H9 (cell line): ENCODE measurements around the gene PTPMT1. TPM values are rescaled to one million over a fixed set of nuclear protein-coding genes. Genes with fewer than 3 reads are reported as not detected.

ENCODE experiments used
- DNase-seq: peaks from one replicate; pipeline ENCODE4 v3.0.0-alpha.2; 2017
- H2AFZ ChIP-seq: one replicate; pipeline ENCODE4 v1.6.1; 2013; ENCODE audit warnings: mild to moderate bottlenecking, low read length, control low read depth, moderate library complexity
- H2AK5ac ChIP-seq: 2 replicates; pipeline ENCODE4 v1.6.1; 2013; ENCODE audit warnings: low read length, control low read depth, mixed read lengths; ENCODE audit not compliant: insufficient read length
- H2BK120ac ChIP-seq: one replicate; pipeline ENCODE4 v1.6.1; 2013; ENCODE audit warnings: low read depth, mild to moderate bottlenecking, low read length, control low read depth, inconsistent platforms; ENCODE audit not compliant: poor library complexity, severe bottlenecking
- H2BK12ac ChIP-seq: 2 replicates; pipeline ENCODE4 v1.6.1; 2013; ENCODE audit warnings: low read length, control low read depth, mixed read lengths, low read depth; ENCODE audit not compliant: insufficient read length
- H2BK15ac ChIP-seq: 2 replicates; pipeline ENCODE4 v1.6.1; 2013; ENCODE audit warnings: low read depth, low read length, control low read depth
- H2BK20ac ChIP-seq: one replicate; pipeline ENCODE4 v1.6.1; 2013; ENCODE audit warnings: low read depth, mild to moderate bottlenecking, low read length, control low read depth, inconsistent platforms; ENCODE audit not compliant: poor library complexity, severe bottlenecking
- H2BK5ac ChIP-seq: 2 replicates; pipeline ENCODE4 v1.6.1; 2013; ENCODE audit warnings: low read length, control low read depth, mixed read lengths; ENCODE audit not compliant: insufficient read length
- H3K14ac ChIP-seq: 2 replicates; pipeline ENCODE4 v1.6.1; 2013; ENCODE audit warnings: low read length, control low read depth; ENCODE audit not compliant: insufficient read depth
- H3K18ac ChIP-seq: 2 replicates; pipeline ENCODE4 v1.6.1; 2013; ENCODE audit warnings: low read depth, mild to moderate bottlenecking, mixed read lengths, low read length, control low read depth; ENCODE audit not compliant: insufficient read length
- H3K23ac ChIP-seq: 2 replicates; pipeline ENCODE4 v1.6.1; 2013; ENCODE audit warnings: low read length, control low read depth, mixed read lengths, low read depth; ENCODE audit not compliant: insufficient read length
- H3K23me2 ChIP-seq: 2 replicates; pipeline ENCODE4 v1.6.1; 2013; ENCODE audit warnings: low read depth, mild to moderate bottlenecking, mixed read lengths, low read length, control low read depth; ENCODE audit not compliant: insufficient read length, poor library complexity, severe bottlenecking
- H3K27ac ChIP-seq: 2 replicates; pipeline ENCODE4 v1.5.1; 2013; ENCODE audit warnings: low read length, control low read depth, mixed read lengths, low read depth; ENCODE audit not compliant: insufficient read length
- H3K27me3 ChIP-seq: 2 replicates; pipeline ENCODE4 v1.6.1; 2013; ENCODE audit warnings: low read length, control low read depth, inconsistent platforms; ENCODE audit not compliant: insufficient read depth
- H3K4ac ChIP-seq: 2 replicates; pipeline ENCODE4 v1.6.1; 2013; ENCODE audit warnings: low read depth, mild to moderate bottlenecking, control low read depth, inconsistent platforms, low read length, moderate library complexity
- H3K4me1 ChIP-seq: 2 replicates; pipeline ENCODE4 v1.6.1; 2013; ENCODE audit warnings: low read length, control low read depth, inconsistent platforms; ENCODE audit not compliant: insufficient read depth
- H3K4me2 ChIP-seq: 2 replicates; pipeline ENCODE4 v1.6.1; 2013; ENCODE audit warnings: low read length, control low read depth, mixed read lengths; ENCODE audit not compliant: insufficient read length, insufficient read depth
- H3K56ac ChIP-seq: 2 replicates; pipeline ENCODE4 v1.6.1; 2013; ENCODE audit warnings: low read depth, mild to moderate bottlenecking, mixed read lengths, low read length, control low read depth; ENCODE audit not compliant: insufficient read length
- H3K79me1 ChIP-seq: 2 replicates; pipeline ENCODE4 v1.6.1; 2013; ENCODE audit warnings: low read depth, mild to moderate bottlenecking, moderate library complexity, low read length, control low read depth, inconsistent platforms; ENCODE audit not compliant: insufficient read depth, poor library complexity, severe bottlenecking
- H3K79me2 ChIP-seq: 2 replicates; pipeline ENCODE4 v1.6.1; 2013; ENCODE audit warnings: low read length, control low read depth, inconsistent platforms; ENCODE audit not compliant: insufficient read depth
- H3K9ac ChIP-seq: 2 replicates; pipeline ENCODE4 v1.6.1; 2013; ENCODE audit warnings: low read length, control low read depth, mixed read lengths; ENCODE audit not compliant: insufficient read length; ENCODE audit errors: extremely low read depth
- H3K9me3 ChIP-seq: one replicate; pipeline ENCODE4 v1.6.1; 2013; ENCODE audit warnings: low read depth, low read length, inconsistent platforms; ENCODE audit not compliant: control insufficient read depth
- H3T11ph ChIP-seq: one replicate; pipeline ENCODE4 v1.6.1; 2013; ENCODE audit warnings: mild to moderate bottlenecking, low read length, control low read depth, inconsistent platforms
- H4K20me1 ChIP-seq: one replicate; pipeline ENCODE4 v1.6.1; 2013; ENCODE audit not compliant: control insufficient read depth, insufficient read length, insufficient read depth
- H4K5ac ChIP-seq: 2 replicates; pipeline ENCODE4 v1.6.1; 2013; ENCODE audit warnings: low read depth, mild to moderate bottlenecking, mixed read lengths, low read length, control low read depth; ENCODE audit not compliant: insufficient read length
- H4K8ac ChIP-seq: replicated peaks from 2 replicates; pipeline ENCODE4 v1.6.1; 2013; ENCODE audit warnings: low read length, control low read depth, mixed read lengths, low read depth; ENCODE audit not compliant: insufficient read length
- H4K91ac ChIP-seq: 2 replicates; pipeline ENCODE4 v1.6.1; 2013; ENCODE audit warnings: low read depth, mild to moderate bottlenecking, moderate library complexity, mixed read lengths, low read length, control low read depth; ENCODE audit not compliant: insufficient read length
- H3K27ac Mint-ChIP-seq, 3 experiments: 2 replicates in 2 of 3; 3 replicates in 1 of 3; pipeline ENCODE4 v1.8.0; 2020 to 2021; ENCODE audit warnings: mixed read lengths in 3 of 3, mild to moderate bottlenecking in 1 of 3, moderate library complexity in 1 of 3
- H3K27me3 Mint-ChIP-seq: 2 replicates; pipeline ENCODE4 v1.8.0; 2021; ENCODE audit warnings: low read depth, mild to moderate bottlenecking, moderate library complexity, mixed read lengths
- H3K36me3 Mint-ChIP-seq, 3 experiments: 2 replicates in 2 of 3; 3 replicates in 1 of 3; pipeline ENCODE4 v1.8.0; 2020 to 2021; ENCODE audit warnings: low read depth in 3 of 3, mixed read lengths in 3 of 3; ENCODE audit not compliant: insufficient read depth in 1 of 3
- H3K4me1 Mint-ChIP-seq, 2 experiments: 2 replicates each; pipeline ENCODE4 v1.8.0; 2020; ENCODE audit warnings: mixed read lengths in 2 of 2
- H3K4me3 Mint-ChIP-seq, 2 experiments: 2 replicates in 1 of 2; 3 replicates in 1 of 2; pipeline ENCODE4 v1.8.0; 2020 to 2021; ENCODE audit warnings: mild to moderate bottlenecking in 2 of 2, mixed read lengths in 2 of 2, moderate library complexity in 1 of 2
- H3K9me3 Mint-ChIP-seq, 2 experiments: 2 replicates in 1 of 2; 3 replicates in 1 of 2; pipeline ENCODE4 v1.8.0; 2020; ENCODE audit warnings: mild to moderate bottlenecking in 2 of 2, mixed read lengths in 2 of 2, moderate library complexity in 1 of 2
- CTCF ChIP-seq: fragments of 200-600 bp; sonication (generic); conservative IDR thresholded peaks from 3 replicates; pipeline ENCODE4 v1.8.0; 2021; ENCODE audit warnings: antibody characterized with exemption, mild to moderate bottlenecking
- WGBS: extraction: QIAGEN DNeasy Blood & Tissue Kit; methylation state at CpG from one replicate; pipeline ENCODE4 v1.1.7; 2013; ENCODE audit warnings: missing lambda C conversion rate, low lambda C conversion rate, mixed read lengths; ENCODE audit not compliant: insufficient read length; ENCODE audit errors: extremely low coverage; 5-methylcytosine and 5-hydroxymethylcytosine counted together
- total RNA-seq: library from RNA; stranded (reverse); gene quantifications from 2 replicates; pipeline ENCODE4 v1.2.1, GENCODE V29; 2021

Gene PTPMT1
- total RNA-seq, 1 experiment from 2014 or later, result 72.9 TPM

- no peak overlapping the region for H3K4ac ChIP-seq
- no peak overlapping the region for H2AFZ ChIP-seq
- no peaks in the 10 kb centered on the region for H3K27me3 Mint-ChIP-seq
- no peak overlapping the region for H4K8ac ChIP-seq
- H2BK5ac ChIP-seq, result no peak overlapping the region
- no peak overlapping the region for H2AK5ac ChIP-seq
- no peaks in the 10 kb centered on the region for H3K23me2 ChIP-seq
- H3K56ac ChIP-seq, result no peak overlapping the region
- H3K27me3 ChIP-seq, result no peaks in the 10 kb centered on the region
- no peaks in the 10 kb centered on the region for H3K9me3 Mint-ChIP-seq
- no peak overlapping the region for H3K27ac Mint-ChIP-seq
- H2BK20ac ChIP-seq, result no peak overlapping the region
- no peaks in the 10 kb centered on the region for H3K9me3 ChIP-seq
- peaks cover 21 to 85% (median 77%) of the 10 kb centered on the region in 3 experiments for H3K36me3 Mint-ChIP-seq
- no peak overlapping the region for H3K23ac ChIP-seq
- H3K14ac ChIP-seq, result no peak overlapping the region
- no peak for TF ChIP-seq CTCF
- no peak overlapping the region for H4K91ac ChIP-seq
- H3K4me2 ChIP-seq, result no peak overlapping the region
- H3T11ph ChIP-seq, result no peak overlapping the region
- no peaks in the 10 kb centered on the region; the same call in 1 of the 2 replicates for H3K79me2 ChIP-seq
- H2BK15ac ChIP-seq, result no peak overlapping the region
- no peak overlapping the region for H3K27ac ChIP-seq
- H3K4me1 ChIP-seq, result peaks cover 5% of the 10 kb centered on the region; the same call in 1 of the 2 replicates
- H4K5ac ChIP-seq, result no peak overlapping the region
- H3K4me3 Mint-ChIP-seq, result no peak overlapping the region
- no CpG with 5 or more reads among the region's 11 CpGs for WGBS
- no peaks in the 10 kb centered on the region for H4K20me1 ChIP-seq
- peaks cover under 1% of the 10 kb centered on the region for H3K79me1 ChIP-seq
- H2BK12ac ChIP-seq, result no peak overlapping the region
- H2BK120ac ChIP-seq, result no peak overlapping the region
- H3K9ac ChIP-seq, result no peak overlapping the region
- DNase-seq, result no peak
- no peak overlapping the region for H3K18ac ChIP-seq
- H3K4me1 Mint-ChIP-seq, result peaks cover 10 to 13% of the 10 kb centered on the region in 2 experiments
These were observed 7.9 kb downstream of the PTPMT1 start for GRCh38 chr11:47573321-47573720.
